Kidney (tissue), 14 donors: ENCODE data around the gene SULT1E1. TPM values are rescaled to one million over a fixed set of nuclear protein-coding genes. Genes with fewer than 3 reads are reported as not detected.

Experiments
- DNase-seq, 5 donors: peaks; one replicate each; pipeline ENCODE4 v3.0.0-alpha.2; 2013 to 2020
- FAIRE-seq: peaks from 2 replicates; lab custom pipeline; 2012; peaks lifted over from hg19 to GRCh38; lab: Jason Lieb, UNC
- H3K27ac ChIP-seq, 2 donors: one replicate each; pipeline ENCODE4 v1.7.0; 2013; ENCODE audit warnings: low read depth in 2 of 2, low read length in 2 of 2, inconsistent platforms in 1 of 2
- H3K27me3 ChIP-seq: one replicate; pipeline ENCODE4 v1.7.1; 2013; ENCODE audit warnings: low read length, inconsistent platforms; ENCODE audit not compliant: control insufficient read depth, insufficient read depth
- H3K36me3 ChIP-seq, 3 donors: one replicate each; pipeline versions ENCODE4 v1.7.0 to v1.7.1; 2013; ENCODE audit warnings: low read length in 3 of 3, control low read depth in 1 of 3, inconsistent platforms in 1 of 3; ENCODE audit not compliant: insufficient read depth in 3 of 3, control insufficient read depth in 2 of 3
- H3K4me1 ChIP-seq, 3 donors: one replicate each; pipeline versions ENCODE4 v1.7.0 to v1.7.1; 2013; ENCODE audit warnings: low read length in 3 of 3, inconsistent platforms in 1 of 3, low read depth in 1 of 3; ENCODE audit not compliant: control insufficient read depth in 2 of 3, insufficient read depth in 2 of 3
- H3K4me3 ChIP-seq, 3 donors: one replicate each; pipeline versions ENCODE4 v1.7.0 to v1.8.1; 2013; ENCODE audit warnings: low read length in 3 of 3, control low read depth in 1 of 3, inconsistent platforms in 1 of 3
- H3K9ac ChIP-seq, 3 donors: one replicate each; pipeline versions ENCODE4 v1.7.0 to v1.7.1; 2013; ENCODE audit warnings: low read length in 3 of 3, control low read depth in 1 of 3, inconsistent platforms in 1 of 3
- H3K9me3 ChIP-seq, 3 donors: one replicate each; pipeline versions ENCODE4 v1.7.0 to v1.7.1; 2013; ENCODE audit warnings: low read length in 3 of 3, control low read depth in 1 of 3, inconsistent platforms in 1 of 3; ENCODE audit not compliant: control insufficient read depth in 2 of 3, insufficient read depth in 1 of 3
- CTCF ChIP-seq: IDR thresholded peaks from 3 replicates; pipeline ENCODE4 v1.5.1; 2012; ENCODE audit warnings: mild to moderate bottlenecking, moderate library complexity, borderline replicate concordance; ENCODE audit not compliant: insufficient read depth; ENCODE audit errors: extremely low read depth
- intact Hi-C: fragments of 100-400 bp; cut with DNase I; formaldehyde crosslinking; loops from one replicate; pipeline ENCODE4 v1.11.1; 2022
- polyA plus RNA-seq: library from polyadenylated mRNA; stranded (reverse); fragments of 350-450 nt; fragmentation: Illumina TruSeq; extraction: RNeasy Lipid Tissue Mini Kit (QIAGEN cat#74804); gene quantifications from one replicate; pipeline ENCODE4 v1.2.3, GENCODE V29; 2014; ENCODE audit warnings: low read depth, low replicate concordance; ENCODE audit not compliant: insufficient read depth
- total RNA-seq: library from RNA; stranded (reverse); fragmentation: NEBNext Ultra II Directional; extraction: Animal tissue kit (Norgen Biotek cat#: 25700); gene quantifications from one replicate; pipeline ENCODE4 v1.2.1, GENCODE V29; 2021
- donor health status: control.
- donor health status: control.
- donor health status: control.
- donor health status: control.
- donor health status: control.
- donor health status: DM: yes; HTN: yes; CAD: no.
- donor health status: Normal renal cell carcinoma (clear cell type).

Gene SULT1E1
- total and polyA plus RNA-seq, 2 donors from 2014 or later, result 0.28 to 1.4 TPM

- H3K36me3 ChIP-seq, result peaks cover 0 to 7% (median 0%) of the 10 kb centered on the region in 3 donors
- intact Hi-C loops, result no loop called here
- no peak for TF ChIP-seq CTCF
- H3K9me3 ChIP-seq, result no peaks in the 10 kb centered on the region
- no peaks in the 10 kb centered on the region for H3K27me3 ChIP-seq
- H3K4me3 ChIP-seq, result no peak overlapping the region
- H3K4me1 ChIP-seq, result no peaks in the 10 kb centered on the region
- DNase-seq, result no peak
- no peak overlapping the region for H3K9ac ChIP-seq
- no peak for FAIRE-seq
- H3K27ac ChIP-seq, result no peak overlapping the region
Observed at GRCh38 chr4:69843932-69844331, 16.0 kb downstream of the SULT1E1 start.

GRCh38 chr4:69843301-69843700, 16.6 kb downstream of the SULT1E1 start:
- no peak overlapping the region for H3K9ac ChIP-seq
- no peaks in the 10 kb centered on the region for H3K27me3 ChIP-seq
- peaks cover 0 to 7% (median 0%) of the 10 kb centered on the region in 3 donors for H3K36me3 ChIP-seq
- H3K4me1 ChIP-seq, result no peaks in the 10 kb centered on the region
- H3K27ac ChIP-seq, result no peak overlapping the region
- no peaks in the 10 kb centered on the region for H3K9me3 ChIP-seq
- FAIRE-seq, result no peak
- no peak overlapping the region for H3K4me3 ChIP-seq
- DNase-seq, result no peak
- no peak for TF ChIP-seq CTCF
- intact Hi-C loops, result no loop called here

DNA sequence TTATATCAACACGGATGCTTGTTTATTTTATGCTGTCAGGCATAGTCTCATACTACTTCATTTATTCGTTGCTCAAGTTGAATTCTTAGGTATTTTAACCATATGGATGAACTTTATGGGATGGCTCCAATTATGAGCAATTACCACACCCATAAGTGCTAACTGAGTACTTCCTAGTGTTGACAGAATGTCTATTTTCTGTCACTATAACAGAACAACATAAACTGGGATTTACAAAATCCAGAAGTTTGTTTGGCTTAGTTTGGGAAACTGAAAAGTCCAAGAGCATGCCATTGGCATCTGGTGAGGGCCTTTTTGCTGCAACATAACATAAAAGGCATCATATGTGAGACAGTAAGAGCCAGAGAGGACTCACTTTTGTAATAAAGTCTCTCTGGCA, 21.0 kb downstream of the SULT1E1 start:
- Histone ChIP-seq H3K4me3 (no peak overlapping the region), H3K27me3 (no peaks in the 10 kb centered on the region), H3K4me1 (peaks cover 0 to 1% (median 0%) of the 10 kb centered on the region in 3 donors), H3K9me3 (no peaks in the 10 kb centered on the region), H3K36me3 (no peaks in the 10 kb centered on the region), H3K9ac (no peak overlapping the region), H3K27ac (no peak overlapping the region)
- DNase-seq, result no peak
- no peak for FAIRE-seq
- intact Hi-C loops, result no loop called here
- no peak for TF ChIP-seq CTCF

DNA sequence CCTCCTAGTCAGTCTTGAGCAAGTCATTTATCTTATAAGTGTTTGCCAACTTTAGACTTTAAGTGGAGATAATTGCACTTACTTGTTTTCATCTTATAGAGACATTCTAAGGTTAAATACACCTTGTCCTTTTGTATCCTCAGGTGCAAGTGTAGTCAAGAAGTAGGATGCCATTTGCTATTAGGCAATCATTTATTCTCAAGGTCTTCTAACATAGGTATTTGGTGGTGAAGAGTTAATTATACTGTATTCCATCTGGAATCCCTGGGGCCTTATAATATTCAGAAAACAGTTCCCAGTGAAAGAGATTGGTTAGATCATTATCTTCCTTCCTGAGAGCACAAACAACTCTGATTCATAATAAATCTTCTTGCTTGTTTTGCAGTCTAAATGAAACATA, 23.7 kb downstream of the SULT1E1 start:
- Histone ChIP-seq H3K4me3 (no peak overlapping the region), H3K27ac (no peak overlapping the region), H3K27me3 (no peaks in the 10 kb centered on the region), H3K36me3 (no peaks in the 10 kb centered on the region), H3K9ac (no peak overlapping the region), H3K4me1 (peaks cover 6 to 24% (median 9%) of the 10 kb centered on the region in 3 donors), H3K9me3 (no peaks in the 10 kb centered on the region)
- TF ChIP-seq CTCF, result no peak
- DNase-seq, result no peak
- no peak for FAIRE-seq
- intact Hi-C loops, result no loop called here
